Body of pancreas (tissue), 4 donors: Measurements from ENCODE around the gene THY1.

Experiments used
- POLR2A ChIP-seq, 3 donors: fragments of 450-650 bp; IDR thresholded peaks; one replicate each; pipeline ENCODE4 v1.6.1; 2016; ENCODE audit warnings: antibody characterized with exemption in 3 of 3, mild to moderate bottlenecking in 2 of 3
- TF ChIP-seq, protein P1 (sequence below), 7 experiments: fragments of 450-650 bp in 4 of 7; fragments of 200-600 bp in 3 of 7; sonication (generic) in 3 of 7; IDR thresholded peaks; one replicate each; pipeline ENCODE4 v1.5.1; 2016 to 2019; ENCODE audit warnings: antibody characterized with exemption in 7 of 7

DNA sequence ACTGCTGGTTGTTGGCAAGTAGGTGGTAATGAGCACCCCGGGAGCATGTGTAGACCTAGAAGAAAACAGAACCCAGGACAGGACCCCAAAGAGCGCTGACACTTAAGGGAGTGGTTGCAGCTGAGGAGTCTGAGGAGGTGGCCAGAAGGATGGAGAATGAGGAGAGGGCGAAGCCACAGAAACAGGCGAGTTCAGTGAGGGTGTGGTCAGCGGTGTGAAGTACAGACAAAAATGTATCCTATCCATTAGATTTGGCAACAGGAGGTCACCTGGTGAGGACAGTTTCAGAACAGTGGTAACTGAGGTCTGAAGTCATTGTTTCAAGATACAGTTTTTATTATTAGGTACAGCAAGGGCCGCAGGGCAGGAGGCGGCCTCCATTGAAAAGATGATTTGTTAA lies 8.6 kb upstream of the THY1 start:
- TF ChIP-seq, protein P1, sequence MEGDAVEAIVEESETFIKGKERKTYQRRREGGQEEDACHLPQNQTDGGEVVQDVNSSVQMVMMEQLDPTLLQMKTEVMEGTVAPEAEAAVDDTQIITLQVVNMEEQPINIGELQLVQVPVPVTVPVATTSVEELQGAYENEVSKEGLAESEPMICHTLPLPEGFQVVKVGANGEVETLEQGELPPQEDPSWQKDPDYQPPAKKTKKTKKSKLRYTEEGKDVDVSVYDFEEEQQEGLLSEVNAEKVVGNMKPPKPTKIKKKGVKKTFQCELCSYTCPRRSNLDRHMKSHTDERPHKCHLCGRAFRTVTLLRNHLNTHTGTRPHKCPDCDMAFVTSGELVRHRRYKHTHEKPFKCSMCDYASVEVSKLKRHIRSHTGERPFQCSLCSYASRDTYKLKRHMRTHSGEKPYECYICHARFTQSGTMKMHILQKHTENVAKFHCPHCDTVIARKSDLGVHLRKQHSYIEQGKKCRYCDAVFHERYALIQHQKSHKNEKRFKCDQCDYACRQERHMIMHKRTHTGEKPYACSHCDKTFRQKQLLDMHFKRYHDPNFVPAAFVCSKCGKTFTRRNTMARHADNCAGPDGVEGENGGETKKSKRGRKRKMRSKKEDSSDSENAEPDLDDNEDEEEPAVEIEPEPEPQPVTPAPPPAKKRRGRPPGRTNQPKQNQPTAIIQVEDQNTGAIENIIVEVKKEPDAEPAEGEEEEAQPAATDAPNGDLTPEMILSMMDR (IDR thresholded peaks at IDR 0.05): no peak
- no peak for TF ChIP-seq POLR2A (IDR thresholded peaks at IDR 0.05)
